H9 (cell line): ENCODE measurements around the gene ANKS1B. TPM values are rescaled to one million over a fixed set of nuclear protein-coding genes. Genes with fewer than 3 reads are reported as not detected.

Experiments
- DNase-seq: peaks from one replicate; pipeline ENCODE4 v3.0.0-alpha.2; 2017
- H2AFZ ChIP-seq: one replicate; pipeline ENCODE4 v1.6.1; 2013; ENCODE audit warnings: mild to moderate bottlenecking, low read length, control low read depth, moderate library complexity
- H2AK5ac ChIP-seq: 2 replicates; pipeline ENCODE4 v1.6.1; 2013; ENCODE audit warnings: low read length, control low read depth, mixed read lengths; ENCODE audit not compliant: insufficient read length
- H2BK120ac ChIP-seq: one replicate; pipeline ENCODE4 v1.6.1; 2013; ENCODE audit warnings: low read depth, mild to moderate bottlenecking, low read length, control low read depth, inconsistent platforms; ENCODE audit not compliant: poor library complexity, severe bottlenecking
- H2BK12ac ChIP-seq: 2 replicates; pipeline ENCODE4 v1.6.1; 2013; ENCODE audit warnings: low read length, control low read depth, mixed read lengths, low read depth; ENCODE audit not compliant: insufficient read length
- H2BK15ac ChIP-seq: 2 replicates; pipeline ENCODE4 v1.6.1; 2013; ENCODE audit warnings: low read depth, low read length, control low read depth
- H2BK20ac ChIP-seq: one replicate; pipeline ENCODE4 v1.6.1; 2013; ENCODE audit warnings: low read depth, mild to moderate bottlenecking, low read length, control low read depth, inconsistent platforms; ENCODE audit not compliant: poor library complexity, severe bottlenecking
- H2BK5ac ChIP-seq: 2 replicates; pipeline ENCODE4 v1.6.1; 2013; ENCODE audit warnings: low read length, control low read depth, mixed read lengths; ENCODE audit not compliant: insufficient read length
- H3K14ac ChIP-seq: 2 replicates; pipeline ENCODE4 v1.6.1; 2013; ENCODE audit warnings: low read length, control low read depth; ENCODE audit not compliant: insufficient read depth
- H3K18ac ChIP-seq: 2 replicates; pipeline ENCODE4 v1.6.1; 2013; ENCODE audit warnings: low read depth, mild to moderate bottlenecking, mixed read lengths, low read length, control low read depth; ENCODE audit not compliant: insufficient read length
- H3K23ac ChIP-seq: 2 replicates; pipeline ENCODE4 v1.6.1; 2013; ENCODE audit warnings: low read length, control low read depth, mixed read lengths, low read depth; ENCODE audit not compliant: insufficient read length
- H3K23me2 ChIP-seq: 2 replicates; pipeline ENCODE4 v1.6.1; 2013; ENCODE audit warnings: low read depth, mild to moderate bottlenecking, mixed read lengths, low read length, control low read depth; ENCODE audit not compliant: insufficient read length, poor library complexity, severe bottlenecking
- H3K27ac ChIP-seq: 2 replicates; pipeline ENCODE4 v1.5.1; 2013; ENCODE audit warnings: low read length, control low read depth, mixed read lengths, low read depth; ENCODE audit not compliant: insufficient read length
- H3K27me3 ChIP-seq: 2 replicates; pipeline ENCODE4 v1.6.1; 2013; ENCODE audit warnings: low read length, control low read depth, inconsistent platforms; ENCODE audit not compliant: insufficient read depth
- H3K4ac ChIP-seq: 2 replicates; pipeline ENCODE4 v1.6.1; 2013; ENCODE audit warnings: low read depth, mild to moderate bottlenecking, control low read depth, inconsistent platforms, low read length, moderate library complexity
- H3K4me1 ChIP-seq: 2 replicates; pipeline ENCODE4 v1.6.1; 2013; ENCODE audit warnings: low read length, control low read depth, inconsistent platforms; ENCODE audit not compliant: insufficient read depth
- H3K4me2 ChIP-seq: 2 replicates; pipeline ENCODE4 v1.6.1; 2013; ENCODE audit warnings: low read length, control low read depth, mixed read lengths; ENCODE audit not compliant: insufficient read length, insufficient read depth
- H3K56ac ChIP-seq: 2 replicates; pipeline ENCODE4 v1.6.1; 2013; ENCODE audit warnings: low read depth, mild to moderate bottlenecking, mixed read lengths, low read length, control low read depth; ENCODE audit not compliant: insufficient read length
- H3K79me1 ChIP-seq: 2 replicates; pipeline ENCODE4 v1.6.1; 2013; ENCODE audit warnings: low read depth, mild to moderate bottlenecking, moderate library complexity, low read length, control low read depth, inconsistent platforms; ENCODE audit not compliant: insufficient read depth, poor library complexity, severe bottlenecking
- H3K79me2 ChIP-seq: 2 replicates; pipeline ENCODE4 v1.6.1; 2013; ENCODE audit warnings: low read length, control low read depth, inconsistent platforms; ENCODE audit not compliant: insufficient read depth
- H3K9ac ChIP-seq: 2 replicates; pipeline ENCODE4 v1.6.1; 2013; ENCODE audit warnings: low read length, control low read depth, mixed read lengths; ENCODE audit not compliant: insufficient read length; ENCODE audit errors: extremely low read depth
- H3K9me3 ChIP-seq: one replicate; pipeline ENCODE4 v1.6.1; 2013; ENCODE audit warnings: low read depth, low read length, inconsistent platforms; ENCODE audit not compliant: control insufficient read depth
- H3T11ph ChIP-seq: one replicate; pipeline ENCODE4 v1.6.1; 2013; ENCODE audit warnings: mild to moderate bottlenecking, low read length, control low read depth, inconsistent platforms
- H4K20me1 ChIP-seq: one replicate; pipeline ENCODE4 v1.6.1; 2013; ENCODE audit not compliant: control insufficient read depth, insufficient read length, insufficient read depth
- H4K5ac ChIP-seq: 2 replicates; pipeline ENCODE4 v1.6.1; 2013; ENCODE audit warnings: low read depth, mild to moderate bottlenecking, mixed read lengths, low read length, control low read depth; ENCODE audit not compliant: insufficient read length
- H4K8ac ChIP-seq: replicated peaks from 2 replicates; pipeline ENCODE4 v1.6.1; 2013; ENCODE audit warnings: low read length, control low read depth, mixed read lengths, low read depth; ENCODE audit not compliant: insufficient read length
- H4K91ac ChIP-seq: 2 replicates; pipeline ENCODE4 v1.6.1; 2013; ENCODE audit warnings: low read depth, mild to moderate bottlenecking, moderate library complexity, mixed read lengths, low read length, control low read depth; ENCODE audit not compliant: insufficient read length
- H3K27ac Mint-ChIP-seq, 3 experiments: 2 replicates in 2 of 3; 3 replicates in 1 of 3; pipeline ENCODE4 v1.8.0; 2020 to 2021; ENCODE audit warnings: mixed read lengths in 3 of 3, mild to moderate bottlenecking in 1 of 3, moderate library complexity in 1 of 3
- H3K27me3 Mint-ChIP-seq: 2 replicates; pipeline ENCODE4 v1.8.0; 2021; ENCODE audit warnings: low read depth, mild to moderate bottlenecking, moderate library complexity, mixed read lengths
- H3K36me3 Mint-ChIP-seq, 3 experiments: 2 replicates in 2 of 3; 3 replicates in 1 of 3; pipeline ENCODE4 v1.8.0; 2020 to 2021; ENCODE audit warnings: low read depth in 3 of 3, mixed read lengths in 3 of 3; ENCODE audit not compliant: insufficient read depth in 1 of 3
- H3K4me1 Mint-ChIP-seq, 2 experiments: 2 replicates each; pipeline ENCODE4 v1.8.0; 2020; ENCODE audit warnings: mixed read lengths in 2 of 2
- H3K4me3 Mint-ChIP-seq, 2 experiments: 2 replicates in 1 of 2; 3 replicates in 1 of 2; pipeline ENCODE4 v1.8.0; 2020 to 2021; ENCODE audit warnings: mild to moderate bottlenecking in 2 of 2, mixed read lengths in 2 of 2, moderate library complexity in 1 of 2
- H3K9me3 Mint-ChIP-seq, 2 experiments: 2 replicates in 1 of 2; 3 replicates in 1 of 2; pipeline ENCODE4 v1.8.0; 2020; ENCODE audit warnings: mild to moderate bottlenecking in 2 of 2, mixed read lengths in 2 of 2, moderate library complexity in 1 of 2
- WGBS: extraction: QIAGEN DNeasy Blood & Tissue Kit; methylation state at CpG from one replicate; pipeline ENCODE4 v1.1.7; 2013; ENCODE audit warnings: missing lambda C conversion rate, low lambda C conversion rate, mixed read lengths; ENCODE audit not compliant: insufficient read length; ENCODE audit errors: extremely low coverage; 5-methylcytosine and 5-hydroxymethylcytosine counted together
- total RNA-seq: library from RNA; stranded (reverse); gene quantifications from 2 replicates; pipeline ENCODE4 v1.2.1, GENCODE V29; 2021
- TF ChIP-seq, protein P1 (sequence below): fragments of 200-600 bp; sonication (generic); conservative IDR thresholded peaks from 3 replicates; pipeline ENCODE4 v1.8.0; 2021; ENCODE audit warnings: antibody characterized with exemption, mild to moderate bottlenecking

The ANKS1B gene
- total RNA-seq, 1 experiment from 2014 or later: 4.1 TPM

DNA sequence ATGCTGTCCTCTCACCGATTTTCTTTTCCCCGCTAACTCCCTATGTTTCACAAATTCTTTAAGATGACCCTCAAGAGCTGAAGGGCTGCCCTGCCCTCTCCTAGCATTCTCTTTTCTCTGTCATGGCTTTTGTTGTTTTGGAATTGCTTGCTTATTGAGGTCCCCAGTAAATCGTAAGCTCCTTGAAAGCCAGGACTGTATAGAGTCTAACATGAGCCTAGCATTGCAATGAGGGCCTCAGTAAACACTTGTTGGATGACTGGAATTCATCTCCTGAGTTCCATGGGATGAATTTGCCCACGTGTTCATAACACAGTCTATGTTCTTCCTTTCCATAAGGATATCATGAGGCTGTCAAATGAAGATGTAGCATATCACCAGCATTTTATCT lies 1247.4 kb downstream of the ANKS1B start:
- Histone ChIP-seq H2AK5ac (no peak overlapping the region), H3K9me3 (no peaks in the 10 kb centered on the region), H2BK5ac (no peak overlapping the region), H2BK12ac (no peak overlapping the region), H3K27ac (no peak overlapping the region), H3K14ac (no peak overlapping the region), H2BK20ac (no peak overlapping the region), H4K20me1 (no peaks in the 10 kb centered on the region), H3K4me2 (no peak overlapping the region), H3K56ac (no peak overlapping the region), H3K4ac (no peak overlapping the region), H2BK120ac (no peak overlapping the region), H4K8ac (no peak overlapping the region), H4K5ac (no peak overlapping the region), H3K9ac (no peak overlapping the region), H4K91ac (no peak overlapping the region), H3K23me2 (no peaks in the 10 kb centered on the region), H3K18ac (no peak overlapping the region), H3K27me3 (no peaks in the 10 kb centered on the region), H3T11ph (no peak overlapping the region), H3K4me1 (peaks cover 3% of the 10 kb centered on the region; the same call in 1 of the 2 replicates), H3K79me2 (no peaks in the 10 kb centered on the region), H3K79me1 (no peaks in the 10 kb centered on the region), H2AFZ (no peak overlapping the region), H3K23ac (no peak overlapping the region), H2BK15ac (no peak overlapping the region)
- peaks cover 6% of the 10 kb centered on the region for H3K27me3 Mint-ChIP-seq
- no peak for DNase-seq
- TF ChIP-seq, protein P1, sequence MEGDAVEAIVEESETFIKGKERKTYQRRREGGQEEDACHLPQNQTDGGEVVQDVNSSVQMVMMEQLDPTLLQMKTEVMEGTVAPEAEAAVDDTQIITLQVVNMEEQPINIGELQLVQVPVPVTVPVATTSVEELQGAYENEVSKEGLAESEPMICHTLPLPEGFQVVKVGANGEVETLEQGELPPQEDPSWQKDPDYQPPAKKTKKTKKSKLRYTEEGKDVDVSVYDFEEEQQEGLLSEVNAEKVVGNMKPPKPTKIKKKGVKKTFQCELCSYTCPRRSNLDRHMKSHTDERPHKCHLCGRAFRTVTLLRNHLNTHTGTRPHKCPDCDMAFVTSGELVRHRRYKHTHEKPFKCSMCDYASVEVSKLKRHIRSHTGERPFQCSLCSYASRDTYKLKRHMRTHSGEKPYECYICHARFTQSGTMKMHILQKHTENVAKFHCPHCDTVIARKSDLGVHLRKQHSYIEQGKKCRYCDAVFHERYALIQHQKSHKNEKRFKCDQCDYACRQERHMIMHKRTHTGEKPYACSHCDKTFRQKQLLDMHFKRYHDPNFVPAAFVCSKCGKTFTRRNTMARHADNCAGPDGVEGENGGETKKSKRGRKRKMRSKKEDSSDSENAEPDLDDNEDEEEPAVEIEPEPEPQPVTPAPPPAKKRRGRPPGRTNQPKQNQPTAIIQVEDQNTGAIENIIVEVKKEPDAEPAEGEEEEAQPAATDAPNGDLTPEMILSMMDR: no peak
- H3K36me3 Mint-ChIP-seq: peaks cover 0 to 4% (median under 1%) of the 10 kb centered on the region in 3 experiments; a peak in 1 of 7 replicates
- no peak overlapping the region for H3K4me3 Mint-ChIP-seq
- no CpG with 5 or more reads among the region's 4 CpGs for WGBS
- no peak overlapping the region for H3K27ac Mint-ChIP-seq
- H3K4me1 Mint-ChIP-seq: peaks cover 23 to 24% of the 10 kb centered on the region in 2 experiments
- H3K9me3 Mint-ChIP-seq: no peaks in the 10 kb centered on the region
